ENCODE measurements around the gene CNOT1.
"Not testable (repeated sequence)": the region's sequence is repeated elsewhere in the genome, so short reads cannot be mapped to it uniquely, and the experiment has no call there.

Gene CNOT1

GRCh38 chr16:58637021-58637420, 7.4 kb upstream of the CNOT1 start:
- not testable (repeated sequence) for DNase-seq

- DNase-seq, result no peak
These were observed 6.8 kb upstream of the CNOT1 start for GRCh38 chr16:58636466-58636865.

- no peak for DNase-seq
These were observed 5.9 kb upstream of the CNOT1 start for GRCh38 chr16:58635502-58635901.

- no peak for DNase-seq
These were observed 4.7 kb upstream of the CNOT1 start for GRCh38 chr16:58634265-58634802.

- DNase-seq, result peak in 2 of 3 experiments; percentile 61 to 91
These were observed 537 bp downstream of the CNOT1 start for GRCh38 chr16:58628845-58629732.

GRCh38 chr16:58624209-58624608, 5.4 kb downstream of the CNOT1 start:
- no peak for DNase-seq

GRCh38 chr16:58620396-58620795, 9.2 kb downstream of the CNOT1 start:
- DNase-seq, result no peak

GRCh38 chr16:58615280-58615679, 14.3 kb downstream of the CNOT1 start:
- no peak for DNase-seq

- no peak for DNase-seq
These were observed 14.8 kb downstream of the CNOT1 start for GRCh38 chr16:58614860-58615259.

GRCh38 chr16:58614212-58614611, 15.4 kb downstream of the CNOT1 start:
- no peak for DNase-seq

GRCh38 chr16:58612965-58613364, 16.7 kb downstream of the CNOT1 start:
- not testable (repeated sequence) for DNase-seq

GRCh38 chr16:58608601-58609136, 21.0 kb downstream of the CNOT1 start:
- no peak for DNase-seq

GRCh38 chr16:58605562-58605961, 24.1 kb downstream of the CNOT1 start:
- DNase-seq, result no peak

- no peak for DNase-seq
These were observed 38.5 kb downstream of the CNOT1 start for GRCh38 chr16:58591083-58591482.

- DNase-seq, result no peak
These were observed 40.2 kb downstream of the CNOT1 start for GRCh38 chr16:58589326-58589905.

- no peak for DNase-seq
These were observed 41.2 kb downstream of the CNOT1 start for GRCh38 chr16:58588406-58588805.

- no peak for DNase-seq
These were observed 43.1 kb downstream of the CNOT1 start for GRCh38 chr16:58586340-58587030.

GRCh38 chr16:58584831-58585505, 44.7 kb downstream of the CNOT1 start:
- no peak for DNase-seq

GRCh38 chr16:58582971-58583765, 46.5 kb downstream of the CNOT1 start:
- DNase-seq, result no peak

- DNase-seq, result no peak
These were observed 47.5 kb downstream of the CNOT1 start for GRCh38 chr16:58582133-58582532.

- DNase-seq, result no peak
These were observed 50.0 kb downstream of the CNOT1 start for GRCh38 chr16:58579587-58579986.

GRCh38 chr16:58578642-58579041, 51.0 kb downstream of the CNOT1 start:
- no peak for DNase-seq

All from NCI-H1417 (cell line).